Adrenal gland (tissue), 12 donors: ENCODE results near the gene MINAR1. TPM values are rescaled to one million over a fixed set of nuclear protein-coding genes. Genes with fewer than 3 reads are reported as not detected.
A peak's percentile ranks its signal among the peaks of the same experiment; 100 is the strongest.

Source experiments
- DNase-seq, 7 donors: peaks; one replicate each; pipeline ENCODE4 v3.0.0-alpha.2; 2019 to 2020
- H3K27ac ChIP-seq, 5 donors: fragments of 200-600 bp; sonication (generic) in 4 of 5; 1 replicate in 3 of 5; 2 replicates in 2 of 5; pipeline versions ENCODE4 v1.5.1 to v1.8.0; 2016 to 2020; ENCODE audit warnings: mild to moderate bottlenecking in 1 of 5
- H3K27me3 ChIP-seq: fragments of 200-600 bp; 2 replicates; pipeline ENCODE4 v1.8.0; 2021
- H3K36me3 ChIP-seq, 2 donors: fragments of 200-600 bp; replicated peaks in 1 of 2; 1 replicate in 1 of 2; 2 replicates in 1 of 2; pipeline versions ENCODE4 v1.5.1 to v1.8.0; 2018 to 2022
- H3K4me1 ChIP-seq, 2 donors: fragments of 200-600 bp; replicated peaks in 1 of 2; 1 replicate in 1 of 2; 2 replicates in 1 of 2; pipeline versions ENCODE4 v1.5.1 to v1.8.0; 2018 to 2021
- H3K4me3 ChIP-seq, 4 donors: fragments of 200-600 bp; sonication (generic) in 3 of 4; one replicate each; pipeline ENCODE4 v1.5.1; 2016 to 2018
- H3K9me3 ChIP-seq, 3 donors: fragments of 200-600 bp; sonication (generic) in 1 of 3; replicated peaks in 1 of 3; 1 replicate in 2 of 3; 2 replicates in 1 of 3; pipeline versions ENCODE4 v1.5.1 to v1.8.0; 2016 to 2021
- POLR2A ChIP-seq, 2 donors: fragments of 450-650 bp; IDR thresholded peaks; one replicate each; pipeline ENCODE4 v1.6.1; 2017; ENCODE audit warnings: antibody characterized with exemption in 2 of 2, mild to moderate bottlenecking in 2 of 2, moderate library complexity in 1 of 2
- WGBS, 4 donors: extraction: QIAGEN DNeasy Blood & Tissue Kit in 2 of 4; methylation state at CpG; one replicate each; pipeline versions ENCODE4 v1.1.5 to v1.1.7; 2013 to 2017; 5-methylcytosine and 5-hydroxymethylcytosine counted together
- intact Hi-C, 2 donors: fragments of 100-400 bp; cut with DNase I; formaldehyde crosslinking; loops; one replicate each; pipeline versions ENCODE4 v1.14.1 to v1.15.0; 2022 to 2023
- polyA plus RNA-seq, 3 donors: library from polyadenylated mRNA; stranded (reverse); fragments of 200-250 nt in 2 of 3; fragments of 350-450 nt in 1 of 3; fragmentation: Illumina TruSeq in 1 of 3; extraction: RNeasy Lipid Tissue Mini Kit (QIAGEN cat#74804) in 1 of 3; gene quantifications; one replicate each; pipeline ENCODE4 v1.2.3, GENCODE V29; 2013 to 2014
- total RNA-seq, 9 donors: library from RNA; depleted of rRNA in 4 of 9; stranded (reverse); fragments of >200 nt in 4 of 9; fragments of 120-200 nt in 1 of 9; fragmentation: NEBNext Ultra II Directional in 1 of 9; extraction: Animal tissue kit (Norgen Biotek cat#: 25700) in 1 of 9; gene quantifications; one replicate each; pipeline versions ENCODE4 v1.1.0 to v1.2.4, GENCODE V29; 2013 to 2023
- TF ChIP-seq, protein P1 (sequence below), 6 experiments: fragments of 450-650 bp in 4 of 6; fragments of 200-600 bp in 2 of 6; sonication (generic) in 1 of 6; IDR thresholded peaks; 1 replicate in 5 of 6; 2 replicates in 1 of 6; pipeline versions ENCODE4 v1.5.1 to v1.8.0; 2016 to 2021; ENCODE audit warnings: antibody characterized with exemption in 6 of 6, mild to moderate bottlenecking in 2 of 6, moderate library complexity in 1 of 6
- donor health status: healthy with polysubstance abuse.
- donor health status: Bipolar disorder and iron deficiency.
- donor health status: DM: yes; HTN: yes; CAD: no.
- donor health status: DM: no; HTN: no; CAD: no.
- donor health status: DM: no; HTN: no; CAD: no.
- donor health status: DM: yes; HTN: yes; CAD: no.

The MINAR1 gene
- total and polyA plus RNA-seq, 12 donors: 0.89 to 43.8 (median 19.2) TPM

DNA sequence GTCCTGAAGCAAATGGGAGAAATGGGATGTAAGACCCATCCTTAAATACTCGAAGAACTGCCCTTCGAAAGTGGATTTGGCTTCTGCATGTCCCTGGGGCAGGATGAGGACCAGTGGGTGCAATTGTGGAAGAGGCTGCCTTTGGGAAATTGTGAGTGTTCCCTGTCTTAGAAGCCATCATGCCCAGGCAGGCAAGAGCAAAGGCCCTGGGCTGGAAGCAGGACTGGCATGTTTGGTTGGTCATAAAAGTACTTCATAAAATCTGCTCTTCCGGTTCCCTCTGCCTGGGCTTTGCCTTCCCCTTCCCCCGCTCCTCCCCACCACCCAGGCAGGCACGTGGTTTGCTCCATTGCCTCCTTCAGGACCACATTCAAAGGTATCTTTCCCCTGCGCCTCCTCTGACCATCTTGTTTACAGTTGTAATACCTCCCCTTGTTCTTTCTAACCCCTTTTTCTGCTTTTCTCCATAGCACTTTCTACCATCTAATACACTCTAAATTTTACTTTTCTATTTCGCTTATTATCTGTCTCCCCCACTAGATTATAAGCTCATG, 8.3 kb downstream of the MINAR1 start:
- intact Hi-C loops: no loop called here
- no peak for DNase-seq

DNA sequence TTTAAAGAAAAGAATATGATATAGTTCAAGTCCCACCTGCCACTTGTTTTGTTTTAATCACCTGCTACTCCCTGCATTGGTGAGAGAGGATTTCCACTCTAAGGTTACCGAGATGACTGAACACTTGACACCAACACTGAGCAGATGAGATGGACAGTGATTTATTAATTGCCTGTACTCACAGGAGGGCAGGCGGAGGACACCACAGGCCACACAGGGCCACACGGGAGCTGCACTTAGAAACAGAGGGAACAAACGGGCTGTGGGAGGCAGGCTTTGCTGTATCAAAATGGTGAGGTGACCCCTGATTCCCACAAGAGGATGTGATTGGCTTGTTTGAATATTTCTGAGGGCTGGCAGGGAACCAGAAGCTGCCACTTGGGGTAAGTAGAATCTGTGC, 10.8 kb downstream of the MINAR1 start:
- Histone ChIP-seq H3K27me3 (no peaks in the 10 kb centered on the region), H3K27ac (peak overlapping the region in 1 of 5 donors; percentile 10), H3K4me3 (no peak overlapping the region), H3K36me3 (no peaks in the 10 kb centered on the region), H3K4me1 (peaks cover 0 to 7% of the 10 kb centered on the region in 2 donors), H3K9me3 (peaks cover 0 to 4% (median 0%) of the 10 kb centered on the region in 3 donors)
- TF ChIP-seq, protein P1, sequence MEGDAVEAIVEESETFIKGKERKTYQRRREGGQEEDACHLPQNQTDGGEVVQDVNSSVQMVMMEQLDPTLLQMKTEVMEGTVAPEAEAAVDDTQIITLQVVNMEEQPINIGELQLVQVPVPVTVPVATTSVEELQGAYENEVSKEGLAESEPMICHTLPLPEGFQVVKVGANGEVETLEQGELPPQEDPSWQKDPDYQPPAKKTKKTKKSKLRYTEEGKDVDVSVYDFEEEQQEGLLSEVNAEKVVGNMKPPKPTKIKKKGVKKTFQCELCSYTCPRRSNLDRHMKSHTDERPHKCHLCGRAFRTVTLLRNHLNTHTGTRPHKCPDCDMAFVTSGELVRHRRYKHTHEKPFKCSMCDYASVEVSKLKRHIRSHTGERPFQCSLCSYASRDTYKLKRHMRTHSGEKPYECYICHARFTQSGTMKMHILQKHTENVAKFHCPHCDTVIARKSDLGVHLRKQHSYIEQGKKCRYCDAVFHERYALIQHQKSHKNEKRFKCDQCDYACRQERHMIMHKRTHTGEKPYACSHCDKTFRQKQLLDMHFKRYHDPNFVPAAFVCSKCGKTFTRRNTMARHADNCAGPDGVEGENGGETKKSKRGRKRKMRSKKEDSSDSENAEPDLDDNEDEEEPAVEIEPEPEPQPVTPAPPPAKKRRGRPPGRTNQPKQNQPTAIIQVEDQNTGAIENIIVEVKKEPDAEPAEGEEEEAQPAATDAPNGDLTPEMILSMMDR (IDR thresholded peaks at IDR 0.05): no peak
- no peak for TF ChIP-seq POLR2A (IDR thresholded peaks at IDR 0.05)
- intact Hi-C loops: no loop called here
- WGBS, 4 donors: 50 to 65% (median 53%) methylated on average over 4 of the region's 4 CpGs
- DNase-seq: no peak

More for the DNA sequence above, 8.3 kb downstream of the MINAR1 start:
- no peaks in the 10 kb centered on the region for H3K9me3 ChIP-seq
- H3K27me3 ChIP-seq: no peaks in the 10 kb centered on the region
- peaks cover 0 to 15% of the 10 kb centered on the region in 2 donors for H3K4me1 ChIP-seq
- no peaks in the 10 kb centered on the region for H3K36me3 ChIP-seq
- TF ChIP-seq, protein P1 (IDR thresholded peaks at IDR 0.05): no peak
- no peak for TF ChIP-seq POLR2A (IDR thresholded peaks at IDR 0.05)
- 67 to 79% (median 74%) methylated on average over 7 of the region's 7 CpGs for WGBS, 4 donors
- H3K27ac ChIP-seq: peak overlapping the region in 1 of 5 donors; percentile 53
- no peak overlapping the region for H3K4me3 ChIP-seq

DNA sequence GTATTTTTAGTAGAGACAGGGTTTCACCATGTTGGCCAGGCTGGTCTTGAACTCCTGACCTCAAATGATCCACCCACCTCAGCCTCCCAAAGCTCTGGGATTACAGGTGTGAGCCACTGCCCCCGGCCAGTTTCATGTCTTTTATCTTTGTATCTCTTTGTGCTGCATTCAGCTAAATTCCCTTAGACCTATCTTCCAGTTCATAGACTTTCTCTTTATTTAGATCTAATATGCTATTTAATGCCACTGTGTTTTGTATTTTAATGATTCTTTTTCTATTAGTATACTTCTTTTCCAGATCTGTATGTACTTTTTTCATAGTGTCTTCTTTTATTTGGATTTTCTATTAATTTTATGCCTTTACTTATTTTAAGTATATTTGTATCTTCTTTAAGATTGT, 14.9 kb downstream of the MINAR1 start:
- Histone ChIP-seq H3K27me3 (no peaks in the 10 kb centered on the region), H3K4me1 (peaks cover 0 to 9% of the 10 kb centered on the region in 2 donors), H3K9me3 (peaks cover 0 to 4% (median 0%) of the 10 kb centered on the region in 3 donors), H3K27ac (no peak overlapping the region), H3K36me3 (no peaks in the 10 kb centered on the region), H3K4me3 (no peak overlapping the region)
- TF ChIP-seq, protein P1 (IDR thresholded peaks at IDR 0.05): no peak
- no peak for TF ChIP-seq POLR2A (IDR thresholded peaks at IDR 0.05)
- WGBS, 4 donors: 86 to 100% (median 92%) methylated on average over 1 of the region's 1 CpG
- intact Hi-C loops: no loop called here
- DNase-seq: no peak

DNA sequence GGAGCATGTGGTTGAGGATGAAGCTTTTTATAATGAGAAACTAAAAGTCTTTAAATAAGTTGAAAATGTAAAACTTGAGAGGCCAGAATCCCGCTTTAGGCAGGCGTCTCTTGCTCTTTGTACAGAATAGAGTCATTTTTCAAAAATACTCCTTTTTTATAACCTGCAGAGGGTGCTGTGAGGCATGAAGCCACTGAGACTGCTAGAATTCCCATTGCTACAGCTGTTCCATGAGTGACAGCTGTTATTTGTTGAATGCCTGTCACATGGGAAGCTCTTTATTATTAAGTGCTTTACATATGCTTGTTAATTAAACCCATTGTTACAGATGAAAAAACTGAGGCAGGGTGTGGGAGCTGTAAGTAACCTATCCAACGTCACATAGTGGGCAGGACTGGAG, 18.5 kb downstream of the MINAR1 start:
- WGBS, 4 donors: 71 to 86% (median 79%) methylated on average over 3 of the region's 3 CpGs
- no peak overlapping the region for H3K4me3 ChIP-seq
- H3K27me3 ChIP-seq: no peaks in the 10 kb centered on the region
- peaks cover 0 to 4% (median 0%) of the 10 kb centered on the region in 3 donors for H3K9me3 ChIP-seq
- H3K36me3 ChIP-seq: no peaks in the 10 kb centered on the region
- TF ChIP-seq, protein P1 (IDR thresholded peaks at IDR 0.05): peak in 2 of 6 experiments; percentile 13 to 23
- no peak for TF ChIP-seq POLR2A (IDR thresholded peaks at IDR 0.05)
- intact Hi-C loops: no loop called here
- peaks cover 0 to 9% of the 10 kb centered on the region in 2 donors for H3K4me1 ChIP-seq
- no peak for DNase-seq
- no peak overlapping the region for H3K27ac ChIP-seq
